ENCODE data around the gene GEMIN7. TPM values are rescaled to one million over a fixed set of nuclear protein-coding genes. Genes with fewer than 3 reads are reported as not detected.

Gene GEMIN7
- total and polyA plus RNA-seq, 8 donors, result 18.9 to 25.4 (median 21.5) TPM

- Histone ChIP-seq H3K4me1 (peaks cover 16 to 44% of the 10 kb centered on the region in 2 donors), H3K36me3 (peaks cover 0 to 10% of the 10 kb centered on the region in 2 donors), H3K27me3 (no peaks in the 10 kb centered on the region), H3K9me3 (no peaks in the 10 kb centered on the region), H3K27ac (peak overlapping the region in 1 of 2 donors; percentile 68), H3K4me3 (peak overlapping the region; percentile 90 to 98)
- no peak for ATAC-seq
- intact Hi-C loops (cut with DNase I), result no loop called here
- no peak for DNase-seq
- TF ChIP-seq CTCF (IDR thresholded peaks at IDR 0.05), result no peak
Measured at GRCh38 chr19:45079911-45080370, 881 bp downstream of the GEMIN7 start.

- H3K27ac ChIP-seq, result no peak overlapping the region
- H3K4me1 ChIP-seq, result peaks cover 9 to 31% of the 10 kb centered on the region in 2 donors
- ATAC-seq (no peak), DNase-seq (no peak)
- no peaks in the 10 kb centered on the region for H3K27me3 ChIP-seq
- TF ChIP-seq CTCF (IDR thresholded peaks at IDR 0.05), result no peak
- peaks cover 0 to 15% of the 10 kb centered on the region in 2 donors for H3K36me3 ChIP-seq
- intact Hi-C loops (cut with DNase I), result no loop called here
- H3K4me3 ChIP-seq, result no peak overlapping the region
- H3K9me3 ChIP-seq, result no peaks in the 10 kb centered on the region
Measured at GRCh38 chr19:45082170-45082569, 3.1 kb downstream of the GEMIN7 start.

- DNase-seq (no peak), ATAC-seq (no peak)
- Histone ChIP-seq H3K27me3 (no peaks in the 10 kb centered on the region), H3K4me1 (peaks cover 0 to 13% of the 10 kb centered on the region in 2 donors), H3K4me3 (no peak overlapping the region), H3K9me3 (no peaks in the 10 kb centered on the region), H3K27ac (no peak overlapping the region), H3K36me3 (peaks cover 0 to 34% of the 10 kb centered on the region in 2 donors)
- TF ChIP-seq CTCF (IDR thresholded peaks at IDR 0.05), result no peak
- intact Hi-C loops (cut with DNase I), result no loop called here
Measured at GRCh38 chr19:45086480-45086879, 7.4 kb downstream of the GEMIN7 start.

GRCh38 chr19:45087531-45087930 lies 8.5 kb downstream of the GEMIN7 start:
- H3K27ac ChIP-seq, result no peak overlapping the region
- intact Hi-C loops (cut with DNase I), result no loop called here
- no peak for TF ChIP-seq CTCF (IDR thresholded peaks at IDR 0.05)
- no peaks in the 10 kb centered on the region for H3K27me3 ChIP-seq
- ATAC-seq (no peak), DNase-seq (no peak)
- H3K36me3 ChIP-seq, result peaks cover 0 to 25% of the 10 kb centered on the region in 2 donors
- no peaks in the 10 kb centered on the region for H3K9me3 ChIP-seq
- H3K4me1 ChIP-seq, result peaks cover 0 to 13% of the 10 kb centered on the region in 2 donors
- H3K4me3 ChIP-seq, result no peak overlapping the region

- peaks cover 0 to 24% of the 10 kb centered on the region in 2 donors for H3K36me3 ChIP-seq
- DNase-seq, result no peak
- no peak for TF ChIP-seq CTCF (IDR thresholded peaks at IDR 0.05)
- H3K27me3 ChIP-seq, result no peaks in the 10 kb centered on the region
- intact Hi-C loops (cut with DNase I), result no loop called here
- H3K4me3 ChIP-seq, result no peak overlapping the region
- H3K4me1 ChIP-seq, result peaks cover 15 to 30% of the 10 kb centered on the region in 2 donors
- no peak overlapping the region for H3K27ac ChIP-seq
- no peaks in the 10 kb centered on the region for H3K9me3 ChIP-seq
- no peak for ATAC-seq
Measured at GRCh38 chr19:45090034-45090433, 11.0 kb downstream of the GEMIN7 start.

Data from left lung (tissue), 10 donors.